K562 (cell line): Measurements from ENCODE around the gene KSR2. TPM values are rescaled to one million over a fixed set of nuclear protein-coding genes. Genes with fewer than 3 reads are reported as not detected.

Experiments
- ATF7 ChIP-seq: fragments of 450-650 bp; IDR thresholded peaks from 2 replicates; pipeline ENCODE4 v1.7.1; 2014; ENCODE audit warnings: mild to moderate bottlenecking, moderate library complexity
- CBX2 ChIP-seq: fragments of 200-600 bp; sonication (generic); IDR thresholded peaks from one replicate; pipeline ENCODE4 v1.6.1; 2012; ENCODE audit warnings: mild to moderate bottlenecking, low read length, inconsistent platforms; ENCODE audit not compliant: insufficient read depth, poor library complexity, severe bottlenecking
- CCNT2 ChIP-seq: IDR thresholded peaks from 2 replicates; pipeline ENCODE4 v1.6.1; 2011; ENCODE audit warnings: borderline replicate concordance, low read depth, mild to moderate bottlenecking, moderate library complexity, mixed read lengths, low read length; ENCODE audit not compliant: insufficient read length; ENCODE audit errors: extremely low read depth
- GATAD2B ChIP-seq: fragments of 450-650 bp; IDR thresholded peaks from 2 replicates; pipeline ENCODE4 v1.6.1; 2017; ENCODE audit warnings: mild to moderate bottlenecking, borderline replicate concordance
- GMEB1 ChIP-seq: fragments of 250-450 bp; sonication (Bioruptor Pico); IDR thresholded peaks from 2 replicates; pipeline ENCODE4 v1.4.0; 2020; ENCODE audit warnings: mild to moderate bottlenecking
- HNRNPLL ChIP-seq: fragments of 200-400 bp; formaldehyde crosslinking; IDR thresholded peaks from 2 replicates; pipeline ENCODE4 v1.6.1; 2017; ENCODE audit warnings: low read length, low read depth, mild to moderate bottlenecking; ENCODE audit not compliant: poor library complexity, severe bottlenecking
- RBFOX2 ChIP-seq: fragments of 200-400 bp; formaldehyde crosslinking; IDR thresholded peaks from 2 replicates; pipeline ENCODE4 v1.6.1; 2017; ENCODE audit warnings: low read depth, mild to moderate bottlenecking, low read length, moderate library complexity
- SAFB2 ChIP-seq: fragments of 200-400 bp; formaldehyde crosslinking; IDR thresholded peaks from 2 replicates; pipeline ENCODE4 v1.6.1; 2018; ENCODE audit warnings: borderline replicate concordance, low read length, low read depth, moderate library complexity; ENCODE audit not compliant: severe bottlenecking
- ZNF239 ChIP-seq: fragments of 250-450 bp; sonication (Bioruptor Pico); IDR thresholded peaks from 2 replicates; pipeline ENCODE4 v1.4.0; 2020; ENCODE audit warnings: mild to moderate bottlenecking
- ZNF766 ChIP-seq: fragments of 200-800 bp; sonication (Bioruptor generic); conservative IDR thresholded peaks from 2 replicates; pipeline ENCODE4 v1.6.1; 2016; ENCODE audit warnings: missing genetic modification characterization, missing compliant biosample characterization
- polyA plus RNA-seq, 8 experiments: library from polyadenylated mRNA; depleted of rRNA in 4 of 8; stranded (reverse) in 5 of 8; unstranded in 3 of 8; fragments of >200 nt; fragmentation: Nextera tagmentation in 2 of 8; fragmentation: Illumina TruSeq in 1 of 8; extraction: Ambion mirVana in 2 of 8; extraction: Trizol in 1 of 8; gene quantifications; 2 replicates each; pipeline versions ENCODE4 v1.2.1 to v1.2.3, GENCODE V29; 2011 to 2014; ENCODE audit warnings: inconsistent platforms in 1 of 8, missing spikeins in 1 of 8
- total RNA-seq, 7 experiments: library from RNA; depleted of rRNA in 6 of 7; stranded (reverse); fragments of >200 nt in 6 of 7; fragmentation: Illumina TruSeq in 2 of 7; extraction: Trizol in 2 of 7; gene quantifications; 2 replicates each; pipeline versions ENCODE4 v1.2.1 to v1.2.3, GENCODE V29; 2011 to 2021; ENCODE audit warnings: low replicate concordance in 1 of 7
- TF ChIP-seq, protein P1 (sequence below): fragments of 450-650 bp; IDR thresholded peaks from 2 replicates; pipeline ENCODE4 v1.6.1; 2016; ENCODE audit warnings: low read depth

Gene KSR2
- total and polyA plus RNA-seq, 9 of the 15 experiments (the other 6 are each of a cell fraction or from before 2014, with no cell fraction given): not detected

DNA sequence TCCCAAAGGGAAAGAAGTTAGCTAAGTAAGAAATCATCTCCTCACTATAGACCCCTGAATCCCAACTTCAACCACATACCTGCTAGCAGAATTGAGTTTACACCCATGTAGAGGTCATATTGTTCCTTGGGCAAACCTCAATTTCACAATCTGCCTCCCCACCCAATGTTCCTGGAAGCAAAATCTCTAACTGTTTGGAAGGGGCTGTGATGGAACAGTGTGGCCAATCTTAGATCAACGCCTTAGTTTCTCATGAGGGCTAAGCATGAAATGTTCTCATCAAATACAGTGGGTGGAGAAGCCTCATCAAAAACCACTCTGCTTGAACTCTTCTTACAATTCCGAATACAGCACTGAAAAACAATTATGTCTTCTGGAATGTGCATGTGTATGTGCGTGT, 323.3 kb downstream of the KSR2 start (continued):
- no peak for TF ChIP-seq CBX2
- TF ChIP-seq ZNF766 (CRISPR knock-in tag): no peak
- TF ChIP-seq ZNF239 (CRISPR knock-in tag): no peak
- no peak for TF ChIP-seq CCNT2
- no peak for TF ChIP-seq GMEB1 (CRISPR knock-in tag)
- TF ChIP-seq, protein P1, sequence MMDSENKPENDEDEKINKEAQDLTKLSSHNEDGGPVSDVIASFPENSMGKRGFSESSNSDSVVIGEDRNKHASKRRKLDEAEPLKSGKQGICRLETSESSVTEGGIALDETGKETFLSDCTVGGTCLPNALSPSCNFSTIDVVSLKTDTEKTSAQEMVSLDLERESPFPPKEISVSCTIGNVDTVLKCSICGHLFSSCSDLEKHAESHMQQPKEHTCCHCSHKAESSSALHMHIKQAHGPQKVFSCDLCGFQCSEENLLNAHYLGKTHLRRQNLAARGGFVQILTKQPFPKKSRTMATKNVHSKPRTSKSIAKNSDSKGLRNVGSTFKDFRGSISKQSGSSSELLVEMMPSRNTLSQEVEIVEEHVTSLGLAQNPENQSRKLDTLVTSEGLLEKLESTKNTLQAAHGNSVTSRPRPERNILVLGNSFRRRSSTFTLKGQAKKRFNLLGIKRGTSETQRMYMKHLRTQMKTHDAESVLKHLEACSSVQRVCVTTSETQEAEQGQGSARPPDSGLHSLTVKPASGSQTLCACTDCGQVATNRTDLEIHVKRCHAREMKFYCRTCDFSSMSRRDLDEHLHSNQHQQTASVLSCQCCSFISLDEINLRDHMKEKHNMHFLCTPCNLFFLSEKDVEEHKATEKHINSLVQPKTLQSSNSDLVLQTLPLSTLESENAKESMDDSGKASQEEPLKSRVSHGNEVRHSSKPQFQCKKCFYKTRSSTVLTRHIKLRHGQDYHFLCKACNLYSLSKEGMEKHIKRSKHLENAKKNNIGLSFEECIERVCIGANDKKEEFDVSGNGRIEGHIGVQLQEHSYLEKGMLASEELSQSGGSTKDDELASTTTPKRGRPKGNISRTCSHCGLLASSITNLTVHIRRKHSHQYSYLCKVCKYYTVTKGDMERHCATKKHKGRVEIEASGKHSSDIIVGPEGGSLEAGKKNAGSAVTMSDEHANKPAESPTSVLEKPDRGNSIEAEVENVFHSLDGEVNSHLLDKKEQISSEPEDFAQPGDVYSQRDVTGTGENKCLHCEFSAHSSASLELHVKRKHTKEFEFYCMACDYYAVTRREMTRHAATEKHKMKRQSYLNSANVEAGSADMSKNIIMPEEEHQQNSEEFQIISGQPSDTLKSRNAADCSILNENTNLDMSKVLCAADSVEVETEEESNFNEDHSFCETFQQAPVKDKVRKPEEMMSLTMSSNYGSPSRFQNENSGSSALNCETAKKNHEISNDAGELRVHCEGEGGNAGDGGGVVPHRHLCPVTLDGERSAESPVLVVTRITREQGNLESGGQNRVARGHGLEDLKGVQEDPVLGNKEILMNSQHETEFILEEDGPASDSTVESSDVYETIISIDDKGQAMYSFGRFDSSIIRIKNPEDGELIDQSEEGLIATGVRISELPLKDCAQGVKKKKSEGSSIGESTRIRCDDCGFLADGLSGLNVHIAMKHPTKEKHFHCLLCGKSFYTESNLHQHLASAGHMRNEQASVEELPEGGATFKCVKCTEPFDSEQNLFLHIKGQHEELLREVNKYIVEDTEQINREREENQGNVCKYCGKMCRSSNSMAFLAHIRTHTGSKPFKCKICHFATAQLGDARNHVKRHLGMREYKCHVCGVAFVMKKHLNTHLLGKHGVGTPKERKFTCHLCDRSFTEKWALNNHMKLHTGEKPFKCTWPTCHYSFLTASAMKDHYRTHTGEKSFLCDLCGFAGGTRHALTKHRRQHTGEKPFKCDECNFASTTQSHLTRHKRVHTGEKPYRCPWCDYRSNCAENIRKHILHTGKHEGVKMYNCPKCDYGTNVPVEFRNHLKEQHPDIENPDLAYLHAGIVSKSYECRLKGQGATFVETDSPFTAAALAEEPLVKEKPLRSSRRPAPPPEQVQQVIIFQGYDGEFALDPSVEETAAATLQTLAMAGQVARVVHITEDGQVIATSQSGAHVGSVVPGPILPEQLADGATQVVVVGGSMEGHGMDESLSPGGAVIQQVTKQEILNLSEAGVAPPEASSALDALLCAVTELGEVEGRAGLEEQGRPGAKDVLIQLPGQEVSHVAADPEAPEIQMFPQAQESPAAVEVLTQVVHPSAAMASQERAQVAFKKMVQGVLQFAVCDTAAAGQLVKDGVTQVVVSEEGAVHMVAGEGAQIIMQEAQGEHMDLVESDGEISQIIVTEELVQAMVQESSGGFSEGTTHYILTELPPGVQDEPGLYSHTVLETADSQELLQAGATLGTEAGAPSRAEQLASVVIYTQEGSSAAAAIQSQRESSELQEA: no peak
- TF ChIP-seq RBFOX2: no peak
- no peak for TF ChIP-seq HNRNPLL
- TF ChIP-seq GATAD2B: no peak
- no peak for TF ChIP-seq ATF7
- TF ChIP-seq SAFB2: no peak
- TF ChIP-seq, all 486 proteins: peak for 0
